HK-2 (cell line): Measurements from ENCODE around the gene OSBPL6.
"Not testable (repeated sequence)": the region's sequence is repeated elsewhere in the genome, so short reads cannot be mapped to it uniquely, and the experiment has no call there.

ENCODE experiments used
- DNase-seq: peaks from one replicate; pipeline ENCODE4 v3.0.0-alpha.2; 2018; ENCODE audit not compliant: unreplicated experiment

Gene OSBPL6

DNA sequence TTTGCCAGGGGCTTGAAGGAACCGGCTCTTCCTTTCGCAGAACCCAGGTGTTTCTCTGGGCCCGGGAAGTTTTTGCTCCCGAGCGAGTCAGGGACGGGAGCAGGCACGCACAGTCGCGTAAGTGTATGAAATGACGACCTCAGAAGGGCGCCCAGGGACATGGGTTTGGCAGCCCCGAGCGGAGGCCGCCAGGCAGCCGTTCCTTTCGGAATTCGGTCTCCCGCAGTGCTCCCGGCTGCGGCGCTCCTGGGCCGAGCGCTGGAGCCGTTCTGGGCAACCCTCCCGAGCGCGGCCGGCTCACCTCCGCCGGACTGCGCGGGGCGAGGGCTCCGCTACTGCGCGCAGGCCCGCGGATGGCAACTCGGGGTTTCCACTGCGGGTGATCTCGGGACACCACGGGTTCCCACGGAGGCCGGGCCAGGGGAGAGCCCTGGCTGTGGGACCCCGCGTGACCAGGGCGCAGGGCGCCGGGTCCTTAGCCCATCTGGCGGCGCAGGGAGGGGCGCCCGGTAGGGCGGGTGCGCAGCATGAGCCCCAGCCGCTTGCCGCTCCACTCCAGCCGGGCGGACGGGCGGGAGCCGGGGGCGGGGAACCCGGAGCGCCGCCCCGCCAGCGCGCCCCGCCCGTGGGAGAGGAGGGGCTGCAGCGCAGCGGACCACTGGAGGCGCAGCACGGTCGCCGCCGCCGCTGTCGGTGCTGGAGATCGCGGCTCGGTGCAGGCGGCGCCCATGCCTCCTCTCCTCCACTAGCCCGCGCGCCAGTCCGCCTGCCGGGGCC, at the start of gene OSBPL6:
Gene OSBPL6 (plus strand): TSS at position 690 of the 777 bp plus-strand sequence. CDS start 111,673 bp downstream, outside the sequence.
- peak; percentile 82 for DNase-seq

DNA sequence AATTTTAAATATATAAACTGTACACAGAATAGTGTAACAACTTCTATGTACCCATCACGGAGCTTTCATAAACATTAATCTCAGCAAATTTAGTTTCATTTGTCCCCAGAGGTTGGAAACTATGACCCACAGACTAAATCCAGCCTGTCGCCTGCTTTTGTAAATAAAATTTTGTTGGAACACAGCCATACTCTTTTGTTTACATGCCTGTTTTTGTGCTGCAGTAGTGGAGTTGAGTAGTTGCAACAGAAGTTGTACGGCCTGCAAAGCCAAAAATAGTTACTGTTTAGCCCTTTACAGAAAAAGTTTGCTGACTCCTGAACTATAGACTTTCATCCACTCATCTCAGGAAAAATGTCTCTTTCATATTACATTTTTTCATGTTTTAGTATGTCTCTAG, 42.3 kb upstream of the OSBPL6 start:
- DNase-seq, result no peak

DNA sequence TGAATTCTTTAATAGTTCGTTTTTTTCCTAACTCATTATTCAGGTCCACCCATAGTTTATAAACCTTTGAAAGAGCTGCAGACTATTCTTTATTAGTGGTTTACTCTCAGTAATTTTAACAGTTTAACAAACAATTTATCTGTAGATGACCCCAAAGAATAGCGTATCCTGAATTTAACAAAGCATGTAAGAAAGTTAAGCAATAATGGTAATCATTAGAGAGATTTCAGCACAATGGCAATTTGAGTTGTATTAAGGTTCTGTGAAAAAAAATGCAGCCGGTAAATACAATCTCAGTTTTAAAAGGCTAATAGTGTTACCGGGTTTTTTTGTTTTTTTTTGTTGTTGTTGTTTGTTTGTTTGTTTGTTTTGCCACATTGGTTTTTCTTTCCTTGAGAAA, 41.8 kb upstream of the OSBPL6 start:
- no peak for DNase-seq

DNA sequence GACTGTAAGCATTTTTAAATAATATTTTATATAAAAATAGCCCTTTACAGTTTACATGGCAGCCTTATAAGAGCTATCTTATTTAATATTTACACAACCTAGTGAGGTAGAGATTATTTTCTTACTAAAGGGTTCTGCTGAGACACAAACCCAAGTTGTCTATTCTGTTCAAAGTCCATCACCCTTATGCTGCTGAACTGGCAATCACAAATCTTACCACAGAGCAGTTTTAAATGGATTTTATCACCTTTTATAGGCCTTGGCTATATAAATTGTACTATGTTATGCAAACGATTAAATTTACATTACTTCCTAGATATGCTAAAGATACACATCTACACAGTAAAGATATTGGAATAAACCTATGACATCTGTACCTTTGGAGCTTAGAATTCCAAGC, 41.3 kb upstream of the OSBPL6 start:
- no peak for DNase-seq

DNA sequence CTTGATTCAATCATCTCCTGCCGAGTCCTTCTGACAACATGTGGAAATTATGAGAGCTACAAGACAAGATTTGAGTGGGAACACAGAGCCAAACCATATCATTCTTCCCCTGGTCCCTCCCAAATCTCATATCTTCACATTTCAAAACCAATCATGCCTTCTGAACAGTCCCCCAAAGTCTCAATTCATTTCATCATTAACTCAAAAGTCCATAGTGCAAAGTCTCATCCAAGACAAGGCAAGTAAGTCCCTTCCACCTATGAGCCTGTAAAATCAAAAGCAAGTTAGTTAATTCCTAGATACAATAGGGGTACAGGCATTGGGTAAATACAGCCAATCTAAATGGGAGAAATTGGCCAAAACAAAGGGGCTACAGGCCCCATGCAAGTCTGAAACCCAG, 40.4 kb upstream of the OSBPL6 start:
- not testable (repeated sequence) for DNase-seq

DNA sequence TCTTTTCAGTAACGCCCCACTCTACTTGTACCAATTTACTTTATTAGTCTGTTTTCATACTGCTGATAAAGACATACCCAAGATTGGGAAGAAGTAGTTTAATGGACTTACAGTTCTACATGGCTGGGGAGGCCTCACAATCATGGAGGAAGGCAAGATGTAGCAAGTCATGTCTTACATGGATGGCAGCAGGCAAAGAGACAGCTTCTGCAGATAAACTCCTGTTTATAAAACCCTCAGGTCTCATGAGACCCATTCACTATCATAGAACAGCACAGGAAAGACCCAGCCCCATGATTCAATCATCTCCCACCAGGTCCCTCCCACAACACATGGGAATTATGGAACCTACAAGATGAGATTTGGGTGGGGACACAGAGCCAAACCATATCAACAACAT, 38.8 kb upstream of the OSBPL6 start:
- no peak for DNase-seq

DNA sequence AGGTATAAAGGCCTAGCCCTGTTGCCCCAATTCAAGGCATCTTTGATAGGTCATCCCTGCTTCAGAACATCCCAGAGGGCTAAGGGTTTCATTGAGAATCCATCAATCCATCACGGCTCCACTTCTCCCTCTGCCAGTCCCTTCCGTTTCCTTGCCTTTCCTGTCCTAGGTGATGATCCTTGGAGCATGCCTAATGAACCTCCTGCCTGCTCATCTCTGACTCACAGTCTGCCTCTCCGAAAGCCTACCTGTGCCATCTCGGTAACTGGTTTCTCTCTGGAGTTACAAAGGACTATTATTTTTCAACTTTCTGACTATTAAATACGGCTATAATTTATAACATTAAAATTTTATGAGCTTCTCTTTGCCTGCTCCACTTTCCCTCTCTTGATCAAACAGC, 36.7 kb upstream of the OSBPL6 start:
- DNase-seq, result no peak

DNA sequence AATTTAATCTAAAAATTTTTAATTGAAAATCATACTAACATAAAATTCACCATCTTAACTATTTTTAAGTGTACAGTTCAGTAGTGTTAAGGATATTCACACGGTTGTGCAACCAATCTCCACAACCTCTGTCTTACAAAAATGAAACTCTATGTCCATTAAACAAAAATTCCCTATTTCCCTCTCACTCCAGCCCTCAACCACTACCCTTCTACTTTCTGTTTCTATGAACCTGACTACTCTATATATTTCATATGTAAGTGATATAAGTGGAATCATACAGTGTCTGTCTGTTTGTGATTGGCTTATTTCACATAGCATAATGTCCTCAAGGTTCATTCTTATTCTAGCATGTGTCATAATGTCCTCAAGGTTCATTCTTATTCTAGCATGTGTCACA, 34.3 kb upstream of the OSBPL6 start:
- DNase-seq, result no peak

DNA sequence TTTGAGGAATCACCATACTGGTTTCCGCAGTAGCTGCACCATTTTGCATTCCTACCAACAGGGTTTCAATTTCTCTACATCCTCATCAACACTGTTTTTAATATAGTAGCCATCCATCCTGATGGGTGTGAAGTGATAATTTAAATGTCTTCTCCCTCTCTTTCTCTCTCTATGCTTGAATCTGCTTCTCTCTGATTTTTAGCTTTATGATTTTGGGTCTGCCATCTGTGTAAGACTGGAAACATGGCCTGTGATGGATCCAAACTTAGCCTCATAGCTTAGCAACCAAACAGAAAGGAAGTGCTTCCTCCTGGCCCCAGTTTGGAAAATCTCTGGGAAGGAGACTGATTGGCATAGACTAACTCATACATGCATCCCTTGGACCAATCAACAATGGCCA, 33.7 kb upstream of the OSBPL6 start:
- DNase-seq, result no peak

DNA sequence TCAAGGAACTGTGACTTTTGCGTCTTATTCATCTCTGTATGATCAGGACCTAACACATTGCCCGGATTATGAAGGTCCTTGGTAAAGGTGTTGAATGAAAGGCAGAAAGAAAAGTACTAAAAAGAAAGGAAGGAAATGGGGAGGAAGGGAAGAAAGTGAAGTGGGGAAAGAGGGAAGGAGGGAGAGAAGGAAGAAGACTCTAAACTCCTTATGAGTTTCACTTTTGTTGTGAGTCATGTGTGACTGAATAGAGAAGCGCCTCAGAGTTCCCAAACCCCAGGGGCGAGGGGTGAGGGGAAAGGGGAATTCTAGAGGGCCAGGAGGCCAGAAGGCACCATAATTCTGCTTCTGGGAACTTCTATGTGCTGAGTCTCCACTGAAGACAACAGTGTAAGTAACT, 30.9 kb upstream of the OSBPL6 start:
- DNase-seq, result no peak

DNA sequence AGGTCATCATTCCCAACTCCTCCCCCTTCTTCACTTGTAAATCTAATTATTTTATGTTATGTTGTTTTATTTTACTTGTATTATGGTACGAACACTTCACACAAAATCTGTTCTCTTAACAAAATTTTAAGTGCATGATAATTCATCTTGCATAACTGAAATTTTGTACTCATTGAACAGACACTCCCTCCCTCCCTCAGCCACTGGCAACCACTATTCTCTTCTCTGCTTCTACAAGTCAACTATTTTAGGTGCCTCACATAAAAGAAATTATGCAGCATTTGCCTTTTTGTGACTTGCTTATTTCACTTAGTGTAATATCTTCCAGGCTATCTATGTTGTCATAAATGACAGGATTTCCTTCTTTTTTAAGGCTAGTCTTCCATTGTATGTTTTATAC, 30.4 kb upstream of the OSBPL6 start:
- no peak for DNase-seq

DNA sequence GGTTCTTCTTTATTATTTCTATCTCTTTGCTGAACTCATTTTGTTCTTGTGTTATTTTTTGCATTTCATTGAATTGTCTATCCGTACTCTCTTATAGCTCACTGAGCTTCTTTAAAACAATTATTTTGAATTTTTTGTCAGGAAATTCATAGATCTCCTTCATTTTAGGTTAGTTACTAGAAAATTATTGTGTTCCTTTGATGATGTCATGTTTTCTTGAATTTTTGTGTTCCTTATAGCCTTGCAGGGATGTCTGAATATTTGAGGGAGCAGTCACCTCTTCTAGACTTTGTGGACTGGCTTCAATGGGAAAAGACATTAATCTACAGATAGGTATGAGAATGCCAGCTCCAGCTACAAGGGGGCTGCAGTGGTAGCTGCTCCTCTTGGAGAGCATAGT, 20.7 kb upstream of the OSBPL6 start:
- DNase-seq, result no peak

DNA sequence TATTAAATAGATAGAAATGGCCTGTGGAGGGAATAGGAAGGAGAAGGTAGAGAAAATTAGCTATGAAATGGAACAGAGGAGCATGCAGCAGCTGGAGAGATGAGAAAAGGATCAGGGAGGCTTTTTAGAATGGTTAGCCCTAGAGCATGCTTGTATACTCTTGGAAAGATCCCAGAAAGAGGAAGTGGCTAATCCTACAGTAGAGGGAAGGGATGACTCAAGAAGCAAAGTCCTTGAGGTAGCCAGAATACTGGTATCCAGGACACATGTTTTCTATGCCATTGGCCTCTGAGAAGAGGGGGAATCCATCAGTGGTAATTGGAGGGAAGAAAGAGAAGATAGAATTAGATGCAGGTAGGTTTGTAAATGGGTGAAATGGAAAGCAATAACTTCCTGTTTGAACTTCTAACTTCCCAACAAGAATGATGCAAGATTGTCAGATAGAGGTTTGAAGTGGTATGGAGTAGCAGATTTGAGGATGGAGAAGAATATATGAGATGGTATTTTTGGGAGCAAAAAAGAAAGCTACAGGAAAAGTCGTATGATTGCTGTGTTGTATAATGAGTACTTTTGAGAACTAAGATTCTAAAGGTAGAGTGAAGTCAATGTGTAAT, 17.1 kb upstream of the OSBPL6 start:
- DNase-seq, result no peak

DNA sequence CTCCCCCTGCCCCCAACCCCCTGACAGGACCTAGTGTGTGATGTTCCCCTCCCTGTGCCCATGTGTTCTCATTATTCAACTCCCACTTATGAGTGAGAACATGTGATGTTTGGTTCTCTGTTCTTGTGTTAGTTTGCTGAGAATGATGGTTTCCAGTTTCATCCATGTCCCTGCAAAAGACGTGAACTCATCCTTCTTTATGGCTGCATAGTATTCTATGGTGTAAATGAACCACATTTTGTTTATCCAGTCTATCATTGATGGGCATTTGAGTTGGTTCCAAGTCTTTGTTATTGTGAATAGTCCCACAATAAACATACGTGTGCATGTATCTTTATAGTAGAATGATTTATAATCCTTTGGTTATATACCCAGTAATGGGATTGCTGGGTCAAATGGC, 13.7 kb upstream of the OSBPL6 start:
- not testable (repeated sequence) for DNase-seq

DNA sequence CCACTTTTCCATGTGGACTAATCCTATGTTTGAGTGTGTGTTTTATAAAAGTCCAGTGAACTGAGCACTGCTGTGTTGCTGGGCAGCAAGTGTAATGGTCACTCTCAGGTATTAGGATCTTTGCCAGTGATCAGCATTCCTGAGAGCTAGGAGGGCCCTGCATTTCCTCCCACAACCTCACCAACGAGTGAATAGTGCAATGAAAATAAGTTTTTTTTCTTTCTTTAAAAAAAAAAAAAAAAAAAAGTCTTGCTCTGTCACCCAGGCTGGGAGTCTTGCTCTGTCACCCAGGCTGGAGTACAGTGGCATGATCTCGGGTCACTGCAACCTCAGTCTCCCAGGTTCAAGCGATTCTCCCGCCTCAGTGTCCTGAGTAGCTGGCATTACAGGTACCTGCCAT, 6.5 kb upstream of the OSBPL6 start:
- no peak for DNase-seq

DNA sequence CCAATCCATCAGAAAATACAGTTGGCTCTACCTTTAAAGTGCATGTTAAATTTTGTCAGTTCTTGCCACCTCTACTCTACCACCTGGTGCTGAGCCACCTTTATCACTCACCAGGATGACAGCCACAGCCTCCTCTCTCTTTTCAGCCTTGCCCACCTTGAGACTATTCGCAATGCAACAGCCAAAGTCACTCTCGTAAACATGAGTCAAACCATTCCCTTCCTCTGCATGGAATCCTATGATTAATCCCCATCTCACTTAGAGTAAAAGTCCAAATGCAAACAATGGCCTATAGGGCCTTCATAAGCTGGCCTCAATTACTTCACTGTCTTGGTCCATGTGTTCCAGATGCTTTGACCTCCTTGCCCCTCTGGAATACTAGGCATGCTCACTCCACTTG, 5.8 kb upstream of the OSBPL6 start:
- DNase-seq, result no peak

DNA sequence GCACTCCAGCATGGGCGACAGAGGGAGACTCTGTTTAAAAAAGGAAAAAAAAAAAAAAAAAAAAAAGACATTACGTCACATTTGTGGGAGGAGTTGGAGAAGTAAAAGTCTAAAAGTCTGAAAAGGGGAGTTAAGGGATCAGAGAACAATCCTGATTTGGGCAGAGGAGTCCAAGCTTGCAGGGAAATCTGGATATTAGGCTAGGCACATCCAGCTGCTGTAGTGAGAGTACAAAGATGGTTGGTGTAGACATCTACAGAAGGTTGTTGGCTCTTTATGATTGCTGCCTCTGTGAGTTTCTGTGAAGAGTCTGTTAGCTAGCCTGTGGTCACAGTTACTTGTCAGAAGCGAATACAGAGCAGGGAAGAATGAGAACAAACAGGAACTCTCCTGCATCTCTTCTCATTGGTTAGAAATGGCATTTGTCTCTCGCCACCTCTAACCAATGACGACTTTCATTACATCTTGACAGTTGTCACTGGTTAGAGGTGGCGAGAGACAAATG, 3.3 kb upstream of the OSBPL6 start:
- DNase-seq, result no peak

DNA sequence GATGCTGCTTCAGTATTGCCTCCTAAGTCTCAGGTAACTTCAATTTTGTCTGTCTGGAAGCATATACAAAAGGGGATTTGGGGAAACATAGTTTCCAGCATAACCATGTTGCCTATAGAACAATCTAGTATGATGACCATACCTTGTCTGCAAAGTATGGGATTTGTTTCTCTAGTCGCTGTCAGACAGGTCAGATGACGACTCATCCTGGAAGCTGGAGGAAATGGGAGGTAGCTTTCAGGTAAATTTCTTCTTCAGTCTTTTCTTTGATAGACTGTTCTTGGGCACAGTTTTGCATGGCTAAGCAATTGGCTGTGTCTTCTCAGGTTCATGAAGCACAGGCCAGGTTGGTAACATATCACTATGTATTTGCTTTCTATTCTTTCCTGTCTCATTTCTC, 2.8 kb upstream of the OSBPL6 start:
- DNase-seq, result no peak

DNA sequence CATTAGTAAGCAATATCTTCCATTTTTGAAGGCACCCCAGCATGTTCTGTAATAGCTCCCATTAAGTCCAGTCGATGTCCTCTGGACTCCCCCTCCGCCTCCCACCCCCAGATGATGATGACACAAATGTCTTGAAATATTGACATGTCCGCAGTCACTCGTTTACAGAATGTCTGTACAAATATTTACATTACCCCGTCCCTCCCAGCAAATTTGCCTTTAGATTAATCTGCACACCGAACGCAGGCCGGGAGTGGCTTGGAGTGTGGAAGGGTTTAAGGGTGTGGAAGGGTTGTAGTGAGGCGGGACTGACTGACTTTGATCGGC, 853 bp upstream of the OSBPL6 start:
- DNase-seq, result no peak

DNA sequence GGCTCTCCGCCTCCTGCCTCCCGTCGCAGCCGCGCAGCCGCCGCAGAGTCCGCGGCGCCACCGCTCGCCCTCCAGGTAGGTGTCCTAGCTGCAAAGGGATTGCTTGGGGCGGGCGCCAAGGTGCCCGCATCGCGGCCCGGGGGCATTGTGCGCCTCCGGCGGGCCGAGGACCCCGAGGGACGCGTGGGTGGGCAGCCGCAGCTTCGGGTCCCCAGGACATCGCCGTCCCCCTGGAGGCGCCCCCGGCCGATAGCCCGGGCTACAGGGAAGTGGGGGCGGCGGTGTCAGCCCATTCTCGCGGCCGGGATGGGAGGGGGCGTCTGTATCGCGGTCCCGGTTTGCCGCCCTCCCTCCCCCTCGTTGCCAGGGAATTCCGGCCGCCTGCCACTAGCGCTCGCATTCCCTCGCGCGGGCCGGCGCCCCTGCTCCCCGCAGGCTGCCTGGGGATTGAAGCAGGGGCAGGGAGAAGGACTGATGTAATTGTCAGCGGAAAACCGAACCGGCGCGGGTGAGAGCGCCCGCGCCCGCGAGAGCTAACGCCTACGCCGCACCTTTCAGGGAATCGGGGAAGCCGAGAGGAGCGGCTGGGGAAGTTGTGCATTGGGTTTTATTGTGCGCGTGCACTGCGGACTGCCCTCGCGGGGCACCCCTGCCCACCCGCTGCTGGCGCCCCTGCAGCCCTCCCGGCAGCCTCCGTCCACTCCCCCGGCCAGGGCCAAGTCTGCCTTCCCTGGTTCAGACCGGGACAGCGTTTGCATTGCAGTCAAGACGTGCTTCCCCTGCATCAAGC, 483 bp downstream of the OSBPL6 start:
- DNase-seq, result peak; percentile 73

DNA sequence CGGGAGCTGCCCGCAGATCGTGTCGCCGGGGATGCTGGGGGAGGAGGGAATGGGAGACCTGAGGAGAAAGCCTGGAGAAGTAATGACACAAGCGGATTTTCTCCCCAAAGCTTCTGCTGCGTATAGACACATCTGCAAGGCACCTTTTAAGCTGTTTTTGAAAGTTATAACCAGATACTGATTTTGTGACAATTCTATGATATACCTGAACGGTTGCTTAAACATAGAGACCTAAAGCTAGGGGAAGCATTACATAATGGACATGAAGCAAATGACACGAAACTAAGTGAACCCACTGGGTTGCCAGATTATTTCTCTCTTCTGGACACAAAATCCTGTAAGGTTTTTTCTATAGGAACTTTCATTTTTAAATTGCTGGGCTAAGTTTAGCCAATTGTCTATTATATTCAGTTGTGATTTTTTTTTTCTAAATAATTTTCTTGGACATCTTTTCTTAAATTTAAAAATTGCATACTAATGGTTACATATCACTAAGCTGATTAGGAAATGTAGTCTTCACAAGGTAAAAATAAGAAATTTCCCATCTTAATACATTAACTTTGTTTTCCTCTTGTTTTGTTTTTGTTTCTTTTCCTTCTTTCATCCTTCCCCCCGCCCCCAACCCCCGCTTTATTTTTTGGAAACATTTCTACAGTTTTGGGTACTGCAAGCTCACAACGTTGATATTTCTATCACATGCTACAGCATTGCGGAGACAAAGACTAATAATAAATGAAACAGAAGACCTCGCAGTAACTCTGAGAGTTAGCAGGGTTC, 1.3 kb downstream of the OSBPL6 start:
- no peak for DNase-seq

DNA sequence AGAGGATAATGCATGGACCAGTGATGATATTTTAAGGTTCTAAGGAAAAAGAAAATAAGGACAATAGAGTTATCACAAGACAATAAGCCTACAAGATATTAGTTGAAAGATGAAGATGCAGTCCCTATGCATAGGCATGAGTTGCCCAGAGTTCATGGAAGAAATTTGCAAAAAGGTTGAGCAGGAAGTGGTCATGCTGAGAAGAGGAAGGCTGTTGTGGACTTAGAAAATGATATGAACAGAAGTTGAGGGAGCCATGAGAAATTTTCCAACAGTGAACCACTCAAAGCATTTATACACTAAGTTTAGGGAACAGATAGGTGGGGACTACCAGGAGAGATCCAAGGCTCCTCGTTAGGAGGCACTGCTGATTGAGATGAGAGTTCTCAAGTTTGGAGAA, 3.5 kb downstream of the OSBPL6 start:
- DNase-seq, result no peak
